ENCODE data around the gene GAS2L3. TPM values are rescaled to one million over a fixed set of nuclear protein-coding genes. Genes with fewer than 3 reads are reported as not detected.

Gene GAS2L3
- total RNA-seq, 4 donors from 2014 or later = 2.9 to 7.0 (median 4.3) TPM

DNA sequence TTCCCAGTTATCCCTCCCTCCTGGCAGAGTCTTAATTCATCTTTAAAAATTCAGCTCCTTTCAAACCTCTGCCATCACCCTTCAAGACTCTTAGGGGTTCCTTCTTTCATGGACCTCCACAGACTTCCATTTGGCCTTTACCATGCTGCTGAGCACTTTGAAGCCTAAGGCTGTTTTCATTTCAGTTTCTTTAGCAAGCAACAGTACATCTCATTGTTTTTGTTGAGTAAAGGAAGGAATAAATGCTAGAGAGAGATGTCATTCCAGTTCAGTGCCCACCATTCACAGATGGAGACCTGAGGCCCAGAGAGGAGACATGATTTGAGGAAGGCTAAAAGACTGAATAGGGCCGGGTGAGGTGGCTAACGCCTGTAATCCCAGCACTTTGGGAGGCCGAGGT is 1.3 kb upstream of the GAS2L3 start:
- Histone ChIP-seq H3K9me3 (no peaks in the 10 kb centered on the region), H3K4me3 (no peak overlapping the region), H3K27me3 (no peaks in the 10 kb centered on the region), H3K36me3 (no peaks in the 10 kb centered on the region), H3K27ac (replicated peaks in 1 of 4) (peak overlapping the region in 1 of 4 donors; percentile 63), H3K4me1 (peaks cover 10 to 20% (median 18%) of the 10 kb centered on the region in 4 donors)
- intact Hi-C loops (cut with DNase I) = no loop called here
- no peak for DNase-seq (ENCODE audit: extremely low spot score)
- TF ChIP-seq POLR2A (IDR thresholded peaks at IDR 0.05; ENCODE audit: low read depth) (no peak), POLR2AphosphoS5 (IDR thresholded peaks at IDR 0.05) (no peak), CTCF (IDR thresholded peaks at IDR 0.05) (no peak), EP300 (IDR thresholded peaks at IDR 0.05) (no peak)
- 92% methylated on average over 3 of the region's 3 CpGs for WGBS

DNA sequence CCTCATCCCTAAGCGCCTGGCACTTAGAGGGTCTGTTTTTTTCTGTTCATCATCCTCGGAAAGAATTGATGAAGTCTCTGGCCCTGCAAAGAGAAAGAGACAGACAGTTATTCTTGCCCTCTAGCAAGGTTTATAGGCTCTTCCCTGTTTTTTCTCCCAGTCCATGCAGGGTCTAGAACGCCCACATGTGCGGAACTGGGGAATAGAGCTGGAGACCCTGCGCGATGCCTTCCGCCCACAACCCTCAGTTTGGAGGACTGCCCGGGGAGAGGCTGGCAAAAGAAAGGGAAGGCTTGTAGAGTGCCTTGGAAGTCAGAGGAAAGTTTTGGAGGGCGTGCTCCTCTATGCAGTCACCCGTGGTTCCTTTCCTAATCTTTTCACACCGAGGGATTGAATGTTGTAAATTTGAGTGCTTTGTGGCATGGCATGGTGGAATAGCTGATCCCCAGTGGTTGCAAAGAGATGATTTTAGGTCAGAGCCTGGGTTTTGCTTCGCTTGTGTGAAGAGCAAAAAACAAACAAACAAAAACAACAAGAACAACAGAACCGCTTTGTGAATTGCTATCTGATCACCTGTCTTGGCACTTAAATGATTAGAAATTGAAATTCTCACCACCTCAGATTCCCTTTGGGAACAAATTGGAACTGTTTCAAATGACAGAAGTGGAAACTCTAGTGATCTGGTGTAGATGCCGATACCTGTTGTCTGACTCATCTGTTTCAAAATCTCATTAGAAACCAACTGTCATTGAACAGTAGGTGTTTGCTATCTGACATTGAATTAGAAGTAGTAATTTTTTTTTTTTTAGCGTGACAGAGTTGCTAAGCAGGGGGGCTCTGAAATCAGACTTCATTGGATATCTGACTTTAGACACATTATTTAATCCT is 947 bp downstream of the GAS2L3 start:
- Histone ChIP-seq H3K27me3 (peaks cover 0 to 8% (median 0%) of the 10 kb centered on the region in 4 donors), H3K9me3 (no peaks in the 10 kb centered on the region), H3K27ac (replicated peaks in 1 of 4) (peak overlapping the region; percentile 57 to 75 (median 64)), H3K4me1 (peaks cover 10 to 20% (median 18%) of the 10 kb centered on the region in 4 donors), H3K4me3 (peak overlapping the region; percentile 53 to 70 (median 64)), H3K36me3 (no peaks in the 10 kb centered on the region)
- intact Hi-C loops (cut with DNase I) = no loop called here
- TF ChIP-seq POLR2AphosphoS5 (IDR thresholded peaks at IDR 0.05) = no peak
- TF ChIP-seq CTCF (IDR thresholded peaks at IDR 0.05) = no peak
- TF ChIP-seq EP300 (IDR thresholded peaks at IDR 0.05) = no peak
- TF ChIP-seq POLR2A (IDR thresholded peaks at IDR 0.05; ENCODE audit: low read depth) = no peak
- WGBS = 13% methylated on average over 14 of the region's 15 CpGs
- DNase-seq (ENCODE audit: extremely low spot score) = no peak

DNA sequence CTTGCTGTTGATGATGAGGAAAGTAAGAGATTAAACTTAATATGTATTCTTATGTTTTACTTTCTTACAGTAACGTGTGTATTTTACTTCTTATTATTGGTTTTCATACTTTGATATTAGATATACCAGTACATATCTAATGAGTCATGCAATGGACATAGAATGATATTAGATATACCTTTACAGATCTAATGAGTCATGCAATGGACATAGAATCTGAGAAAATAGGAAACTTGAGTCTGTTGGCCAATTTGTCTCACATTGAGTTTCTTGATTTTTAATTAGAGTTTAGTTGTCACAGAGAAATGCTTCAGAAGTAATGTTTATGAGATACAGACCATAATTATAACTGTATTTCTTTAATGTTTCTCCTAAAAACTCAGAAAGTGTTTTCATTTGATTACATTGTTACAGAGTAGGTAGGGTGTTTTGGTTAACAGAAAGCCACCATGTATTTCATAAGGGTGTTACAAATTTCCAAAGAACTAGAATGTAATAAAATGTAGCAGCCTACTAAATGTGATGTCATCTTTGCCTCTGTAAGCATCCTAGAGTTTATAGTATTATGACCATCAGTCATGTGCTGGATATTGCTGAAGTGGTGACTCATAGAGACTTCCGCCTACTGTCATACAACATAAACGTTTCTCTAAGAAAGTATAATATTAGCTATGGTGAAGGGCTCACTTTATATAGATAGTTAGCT is 3.0 kb downstream of the GAS2L3 start:
- intact Hi-C loops (cut with DNase I) = no loop called here
- no peak overlapping the region for H3K4me3 ChIP-seq
- no peak for TF ChIP-seq EP300 (IDR thresholded peaks at IDR 0.05)
- no peak for TF ChIP-seq POLR2A (IDR thresholded peaks at IDR 0.05; ENCODE audit: low read depth)
- TF ChIP-seq CTCF (IDR thresholded peaks at IDR 0.05) = no peak
- TF ChIP-seq POLR2AphosphoS5 (IDR thresholded peaks at IDR 0.05) = no peak
- H3K4me1 ChIP-seq = peaks cover 10 to 20% (median 18%) of the 10 kb centered on the region in 4 donors
- H3K9me3 ChIP-seq = no peaks in the 10 kb centered on the region
- DNase-seq (ENCODE audit: extremely low spot score) = no peak
- no peak overlapping the region for H3K27ac ChIP-seq (replicated peaks in 1 of 4)
- 62% methylated on average over 3 of the region's 3 CpGs for WGBS
- no peaks in the 10 kb centered on the region for H3K36me3 ChIP-seq
- H3K27me3 ChIP-seq = peaks cover 0 to 8% (median 0%) of the 10 kb centered on the region in 4 donors

DNA sequence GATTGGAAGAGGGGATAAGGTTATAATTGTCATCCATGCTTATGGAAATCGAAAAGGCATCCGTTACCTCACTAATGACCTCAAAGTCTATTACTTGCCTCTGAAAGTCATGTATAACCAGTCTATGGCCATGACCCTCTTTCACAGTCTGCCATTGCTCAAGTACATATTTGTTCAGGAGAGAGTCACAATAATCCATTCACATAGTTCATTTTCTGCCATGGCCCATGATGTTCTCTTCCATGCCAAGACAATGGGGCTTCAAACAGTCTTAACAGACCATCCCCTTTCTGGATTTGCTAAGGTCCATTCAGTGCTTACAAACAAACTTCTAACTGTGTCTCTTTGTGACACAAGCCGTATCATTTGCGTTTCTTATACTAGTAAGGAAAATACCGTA is 5.4 kb downstream of the GAS2L3 start:
- Histone ChIP-seq H3K9me3 (no peaks in the 10 kb centered on the region), H3K36me3 (no peaks in the 10 kb centered on the region), H3K4me3 (no peak overlapping the region), H3K27me3 (peaks cover 0 to 8% (median 0%) of the 10 kb centered on the region in 4 donors), H3K4me1 (peaks cover 8 to 12% (median 11%) of the 10 kb centered on the region in 4 donors), H3K27ac (replicated peaks in 1 of 4) (no peak overlapping the region)
- WGBS = 97% methylated on average over 5 of the region's 5 CpGs
- TF ChIP-seq EP300 (IDR thresholded peaks at IDR 0.05) = no peak
- TF ChIP-seq POLR2A (IDR thresholded peaks at IDR 0.05; ENCODE audit: low read depth) = no peak
- no peak for TF ChIP-seq CTCF (IDR thresholded peaks at IDR 0.05)
- no peak for TF ChIP-seq POLR2AphosphoS5 (IDR thresholded peaks at IDR 0.05)
- intact Hi-C loops (cut with DNase I) = no loop called here
- DNase-seq (ENCODE audit: extremely low spot score) = no peak

Measured in esophagus muscularis mucosa (tissue), 4 donors.